CD8-positive, alpha-beta memory T cell (primary cell): ENCODE data around the gene TMEM19. TPM values are rescaled to one million over a fixed set of nuclear protein-coding genes. Genes with fewer than 3 reads are reported as not detected.

Experiments used
- CTCF ChIA-PET: fragments of 350-600 bp; sonication (Branson Sonifier 250); formaldehyde crosslinking; loops from one replicate; lab custom pipeline; 2021; ENCODE audit warnings: antibody characterized with exemption; lab: Charles Lee
- POLR2A ChIA-PET: fragments of 350-600 bp; sonication (Branson Sonifier 250); formaldehyde crosslinking; loops from one replicate; lab custom pipeline; 2021; ENCODE audit warnings: antibody characterized with exemption; lab: Charles Lee
- DNase-seq, 5 donors: peaks; one replicate each; pipeline versions ENCODE4 v3.0.0 to v3.0.0-alpha.2; 2020 to 2022; ENCODE audit warnings: mixed read lengths in 1 of 5
- H3K27ac ChIP-seq: one replicate; pipeline ENCODE4 v1.7.0; 2013; ENCODE audit warnings: low read depth, mild to moderate bottlenecking, low read length, moderate library complexity
- H3K27me3 ChIP-seq: 2 replicates; pipeline ENCODE4 v1.7.0; 2013; ENCODE audit warnings: low read length, mild to moderate bottlenecking; ENCODE audit not compliant: insufficient read depth, poor library complexity, severe bottlenecking
- H3K36me3 ChIP-seq: 2 replicates; pipeline ENCODE4 v1.7.0; 2013; ENCODE audit warnings: mild to moderate bottlenecking, low read length, moderate library complexity; ENCODE audit not compliant: insufficient read depth
- H3K4me1 ChIP-seq: 2 replicates; pipeline ENCODE4 v1.7.0; 2013; ENCODE audit warnings: mild to moderate bottlenecking, low read length, moderate library complexity; ENCODE audit not compliant: insufficient read depth
- H3K4me3 ChIP-seq: 2 replicates; pipeline ENCODE4 v1.7.0; 2013; ENCODE audit warnings: mild to moderate bottlenecking, low read length
- H3K9me3 ChIP-seq: 2 replicates; pipeline ENCODE4 v1.7.0; 2013; ENCODE audit warnings: mild to moderate bottlenecking, low read length
- H3K27ac Mint-ChIP-seq, 8 donors: one replicate each; pipeline ENCODE4 v1.8.0; 2020 to 2021; ENCODE audit warnings: mixed read lengths in 8 of 8, mild to moderate bottlenecking in 6 of 8, inconsistent platforms in 3 of 8, moderate library complexity in 3 of 8
- H3K27me3 Mint-ChIP-seq, 2 donors: one replicate each; pipeline ENCODE4 v1.8.0; 2020 to 2021; ENCODE audit warnings: mixed read lengths in 2 of 2, mild to moderate bottlenecking in 1 of 2, moderate library complexity in 1 of 2
- H3K36me3 Mint-ChIP-seq, 3 donors: one replicate each; pipeline ENCODE4 v1.8.0; 2020 to 2021; ENCODE audit warnings: mixed read lengths in 3 of 3, inconsistent platforms in 1 of 3, mild to moderate bottlenecking in 1 of 3
- H3K4me1 Mint-ChIP-seq, 3 donors: one replicate each; pipeline ENCODE4 v1.8.0; 2020 to 2021; ENCODE audit warnings: mixed read lengths in 3 of 3, inconsistent platforms in 1 of 3, mild to moderate bottlenecking in 1 of 3
- H3K4me3 Mint-ChIP-seq, 7 donors: one replicate each; pipeline ENCODE4 v1.8.0; 2020 to 2021; ENCODE audit warnings: mixed read lengths in 7 of 7, mild to moderate bottlenecking in 6 of 7, moderate library complexity in 4 of 7, inconsistent platforms in 2 of 7
- H3K9me3 Mint-ChIP-seq, 5 donors: one replicate each; pipeline ENCODE4 v1.8.0; 2020 to 2022; ENCODE audit warnings: mixed read lengths in 5 of 5, mild to moderate bottlenecking in 3 of 5, moderate library complexity in 2 of 5, inconsistent platforms in 1 of 5
- polyA plus RNA-seq: library from polyadenylated mRNA; unstranded; fragments of 300-500 nt; fragmentation: Illumina TruSeq; gene quantifications from one replicate; pipeline ENCODE4 v1.2.3, GENCODE V29; 2021
- total RNA-seq, 2 experiments: library from RNA; stranded (reverse); gene quantifications; one replicate each; pipeline ENCODE4 v1.2.3, GENCODE V29; 2021

TMEM19 gene
- total and polyA plus RNA-seq, 3 experiments from 2014 or later: 18.6 to 33.6 (median 21.4) TPM

GRCh38 chr12:71645268-71645667 is 40.6 kb upstream of the TMEM19 start:
- DNase-seq: no peak
- no peaks in the 10 kb centered on the region for H3K9me3 ChIP-seq
- peaks cover 38% of the 10 kb centered on the region for H3K36me3 ChIP-seq
- no peak overlapping the region for H3K4me3 ChIP-seq
- peaks cover 31 to 59% (median 58%) of the 10 kb centered on the region in 3 donors for H3K4me1 Mint-ChIP-seq
- peaks cover 3% of the 10 kb centered on the region for H3K4me1 ChIP-seq
- H3K9me3 Mint-ChIP-seq: no peaks in the 10 kb centered on the region
- CTCF ChIA-PET: interaction anchor here (1.0 to 2.2 kb wide), 2 partner anchors 9 to 101 kb away, joined by 4 to 5 read pairs; no protein-coding TSS in a partner anchor
- H3K27ac Mint-ChIP-seq: peak overlapping the region in 5 of 8 donors; percentile 3 to 86 (median 54)
- no peaks in the 10 kb centered on the region for H3K27me3 ChIP-seq
- H3K27ac ChIP-seq: no peak overlapping the region
- no peaks in the 10 kb centered on the region for H3K27me3 Mint-ChIP-seq
- no peak overlapping the region for H3K4me3 Mint-ChIP-seq
- peaks cover 5 to 75% (median 18%) of the 10 kb centered on the region in 3 donors for H3K36me3 Mint-ChIP-seq
- POLR2A ChIA-PET: no interaction called here

GRCh38 chr12:71646512-71646911 is 39.4 kb upstream of the TMEM19 start:
- ChIA-PET POLR2A (interaction anchor here (0.8 to 0.9 kb wide), 2 partner anchors 17 to 40 kb away, joined by 3 to 5 read pairs; partner anchors contain the start of genes THAP2 and ZFC3H1), CTCF (interaction anchor here (0.8 to 2.2 kb wide), 2 partner anchors 10 to 39 kb away, joined by 3 to 5 read pairs; partner anchors contain the start of gene TMEM19)
- Mint-ChIP-seq H3K27me3 (no peaks in the 10 kb centered on the region), H3K4me1 (peaks cover 31 to 58% (median 56%) of the 10 kb centered on the region in 3 donors), H3K27ac (peak overlapping the region in 2 of 8 donors; percentile 22 to 57), H3K4me3 (peak overlapping the region in 1 of 7 donors; percentile 17), H3K36me3 (peaks cover 5 to 66% (median 15%) of the 10 kb centered on the region in 3 donors), H3K9me3 (no peaks in the 10 kb centered on the region)
- no peak for DNase-seq
- H3K4me3 ChIP-seq: no peak overlapping the region
- H3K9me3 ChIP-seq: no peaks in the 10 kb centered on the region
- H3K27me3 ChIP-seq: no peaks in the 10 kb centered on the region
- H3K27ac ChIP-seq: no peak overlapping the region
- H3K36me3 ChIP-seq: peaks cover 30% of the 10 kb centered on the region
- peaks cover 12% of the 10 kb centered on the region for H3K4me1 ChIP-seq

- Mint-ChIP-seq H3K27ac (peak overlapping the region in 2 of 8 donors; percentile 45 to 58), H3K4me3 (peak overlapping the region in 2 of 7 donors; percentile 20 to 44), H3K4me1 (peaks cover 25 to 48% (median 42%) of the 10 kb centered on the region in 3 donors), H3K36me3 (peaks cover 5 to 48% (median 11%) of the 10 kb centered on the region in 3 donors), H3K27me3 (no peaks in the 10 kb centered on the region), H3K9me3 (no peaks in the 10 kb centered on the region)
- Histone ChIP-seq H3K9me3 (no peaks in the 10 kb centered on the region), H3K27me3 (no peaks in the 10 kb centered on the region), H3K36me3 (peaks cover 29% of the 10 kb centered on the region), H3K27ac (no peak overlapping the region), H3K4me1 (peaks cover 20% of the 10 kb centered on the region), H3K4me3 (no peak overlapping the region)
- no peak for DNase-seq
- POLR2A ChIA-PET: no interaction called here
- CTCF ChIA-PET: no interaction called here
These were observed 37.3 kb upstream of the TMEM19 start for GRCh38 chr12:71648537-71648936.

- ChIA-PET POLR2A (no interaction called here), CTCF (no interaction called here)
- Histone ChIP-seq H3K27me3 (no peaks in the 10 kb centered on the region), H3K4me1 (peaks cover 20% of the 10 kb centered on the region), H3K9me3 (no peaks in the 10 kb centered on the region), H3K27ac (no peak overlapping the region), H3K4me3 (no peak overlapping the region), H3K36me3 (peaks cover 23% of the 10 kb centered on the region)
- H3K9me3 Mint-ChIP-seq: no peaks in the 10 kb centered on the region
- H3K36me3 Mint-ChIP-seq: peaks cover 0 to 46% (median 5%) of the 10 kb centered on the region in 3 donors
- peaks cover 29 to 41% (median 40%) of the 10 kb centered on the region in 3 donors for H3K4me1 Mint-ChIP-seq
- DNase-seq: no peak
- peak overlapping the region in 4 of 8 donors; percentile 2 to 18 (median 8) for H3K27ac Mint-ChIP-seq
- no peaks in the 10 kb centered on the region for H3K27me3 Mint-ChIP-seq
- H3K4me3 Mint-ChIP-seq: peak overlapping the region in 2 of 7 donors; percentile 3 to 4
These were observed 36.5 kb upstream of the TMEM19 start for GRCh38 chr12:71649401-71649800.

GRCh38 chr12:71652656-71653055 is 33.2 kb upstream of the TMEM19 start:
- Histone ChIP-seq H3K27me3 (no peaks in the 10 kb centered on the region), H3K36me3 (peaks cover 17% of the 10 kb centered on the region), H3K27ac (no peak overlapping the region), H3K4me3 (no peak overlapping the region), H3K4me1 (peaks cover 41% of the 10 kb centered on the region), H3K9me3 (no peaks in the 10 kb centered on the region)
- H3K27ac Mint-ChIP-seq: no peak overlapping the region
- H3K4me3 Mint-ChIP-seq: no peak overlapping the region
- H3K4me1 Mint-ChIP-seq: peaks cover 21 to 43% (median 35%) of the 10 kb centered on the region in 3 donors
- DNase-seq: no peak
- CTCF ChIA-PET: no interaction called here
- POLR2A ChIA-PET: no interaction called here
- no peaks in the 10 kb centered on the region for H3K9me3 Mint-ChIP-seq
- H3K36me3 Mint-ChIP-seq: peaks cover 0 to 50% (median 6%) of the 10 kb centered on the region in 3 donors
- no peaks in the 10 kb centered on the region for H3K27me3 Mint-ChIP-seq

- Mint-ChIP-seq H3K4me3 (no peak overlapping the region), H3K27me3 (no peaks in the 10 kb centered on the region), H3K4me1 (peaks cover 17 to 40% (median 34%) of the 10 kb centered on the region in 3 donors), H3K9me3 (no peaks in the 10 kb centered on the region), H3K27ac (no peak overlapping the region), H3K36me3 (peaks cover 0 to 51% (median 6%) of the 10 kb centered on the region in 3 donors)
- H3K36me3 ChIP-seq: peaks cover 17% of the 10 kb centered on the region
- H3K9me3 ChIP-seq: no peaks in the 10 kb centered on the region
- no peak for DNase-seq
- no peak overlapping the region for H3K4me3 ChIP-seq
- ChIA-PET POLR2A (no interaction called here), CTCF (no interaction called here)
- H3K4me1 ChIP-seq: peaks cover 41% of the 10 kb centered on the region
- no peak overlapping the region for H3K27ac ChIP-seq
- H3K27me3 ChIP-seq: no peaks in the 10 kb centered on the region
These were observed 32.7 kb upstream of the TMEM19 start for GRCh38 chr12:71653137-71653536.

GRCh38 chr12:71654200-71654599 is 31.7 kb upstream of the TMEM19 start:
- H3K4me3 ChIP-seq: no peak overlapping the region
- Mint-ChIP-seq H3K9me3 (no peaks in the 10 kb centered on the region), H3K27ac (peak overlapping the region in 2 of 8 donors; percentile 30 to 74), H3K36me3 (peaks cover 0 to 52% (median 12%) of the 10 kb centered on the region in 3 donors), H3K4me3 (peak overlapping the region in 4 of 7 donors; percentile 44 to 55 (median 52)), H3K4me1 (peaks cover 16 to 38% (median 34%) of the 10 kb centered on the region in 3 donors), H3K27me3 (no peaks in the 10 kb centered on the region)
- H3K4me1 ChIP-seq: peaks cover 40% of the 10 kb centered on the region
- POLR2A ChIA-PET: no interaction called here
- H3K27me3 ChIP-seq: no peaks in the 10 kb centered on the region
- no peak for DNase-seq
- CTCF ChIA-PET: interaction anchor here (0.7 kb wide), 1 partner anchor 17 kb away, joined by 3 read pairs; no protein-coding TSS in a partner anchor
- H3K9me3 ChIP-seq: no peaks in the 10 kb centered on the region
- peaks cover 24% of the 10 kb centered on the region for H3K36me3 ChIP-seq
- H3K27ac ChIP-seq: no peak overlapping the region

GRCh38 chr12:71655495-71655894 is 30.4 kb upstream of the TMEM19 start:
- no peaks in the 10 kb centered on the region for H3K9me3 ChIP-seq
- DNase-seq: no peak
- Mint-ChIP-seq H3K27me3 (no peaks in the 10 kb centered on the region), H3K4me1 (peaks cover 20 to 39% (median 38%) of the 10 kb centered on the region in 3 donors), H3K9me3 (no peaks in the 10 kb centered on the region), H3K27ac (peak overlapping the region in 6 of 8 donors; percentile 7 to 74 (median 64)), H3K4me3 (peak overlapping the region; percentile 3 to 63 (median 51)), H3K36me3 (peaks cover 0 to 53% (median 13%) of the 10 kb centered on the region in 3 donors)
- no peak overlapping the region for H3K4me3 ChIP-seq
- CTCF ChIA-PET: no interaction called here
- POLR2A ChIA-PET: no interaction called here
- peaks cover 43% of the 10 kb centered on the region for H3K4me1 ChIP-seq
- H3K27ac ChIP-seq: no peak overlapping the region
- no peaks in the 10 kb centered on the region for H3K27me3 ChIP-seq
- H3K36me3 ChIP-seq: peaks cover 31% of the 10 kb centered on the region
